OCI-LY1 (cell line): ENCODE data around the gene MACF1.

Experiments used
- EZH2 ChIP-seq: fragments of 200-600 bp; sonication (generic), shearing (Covaris generic); IDR thresholded peaks from 2 replicates; pipeline ENCODE4 v1.8.0; 2017; ENCODE audit warnings: borderline replicate concordance, mixed run types, mild to moderate bottlenecking, antibody characterized with exemption, low read length, moderate library complexity, mixed read lengths
- TF ChIP-seq, protein P1 (sequence below): fragments of 200-600 bp; sonication (generic), shearing (Covaris generic); IDR thresholded peaks from 2 replicates; pipeline ENCODE4 v1.5.1; 2017; ENCODE audit warnings: mild to moderate bottlenecking, antibody characterized with exemption, low read length, moderate library complexity, mixed read lengths

DNA sequence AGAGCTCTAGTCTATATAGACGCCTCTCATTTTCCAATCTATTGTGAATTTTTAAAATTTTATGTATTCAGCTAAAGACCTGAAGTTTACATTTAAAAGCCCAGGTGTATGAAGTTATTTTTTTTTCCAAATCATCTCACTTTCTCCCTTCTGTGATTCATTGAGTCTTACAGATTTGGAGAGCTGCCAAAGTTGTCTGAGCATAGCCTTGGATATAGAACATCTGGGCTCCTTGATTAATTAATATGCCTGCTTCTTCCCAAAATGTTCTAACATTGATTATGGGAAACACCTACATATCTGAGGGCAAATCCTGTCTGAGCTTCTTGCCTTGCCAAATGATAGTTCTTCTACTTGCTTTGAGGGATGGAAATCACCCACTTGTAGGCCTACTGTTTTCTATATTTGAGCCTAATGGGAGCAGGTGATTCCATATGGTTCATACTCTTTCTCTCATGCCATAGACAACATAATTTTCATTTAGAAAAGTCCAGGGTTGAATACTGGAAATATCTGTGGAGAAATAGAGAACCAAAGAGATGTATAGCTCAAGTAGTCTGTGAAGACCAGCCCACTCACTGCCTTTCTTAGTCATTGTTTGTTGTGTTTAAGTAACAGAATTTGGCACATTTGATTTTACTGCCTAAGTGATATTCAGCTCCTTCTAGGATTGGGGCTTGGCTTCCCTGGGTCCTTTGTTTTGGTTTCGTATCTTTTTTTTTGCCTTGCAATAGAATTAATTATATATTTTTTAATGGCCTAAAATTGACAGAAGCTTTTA lies 46.2 kb downstream of the MACF1 start:
- TF ChIP-seq, protein P1, sequence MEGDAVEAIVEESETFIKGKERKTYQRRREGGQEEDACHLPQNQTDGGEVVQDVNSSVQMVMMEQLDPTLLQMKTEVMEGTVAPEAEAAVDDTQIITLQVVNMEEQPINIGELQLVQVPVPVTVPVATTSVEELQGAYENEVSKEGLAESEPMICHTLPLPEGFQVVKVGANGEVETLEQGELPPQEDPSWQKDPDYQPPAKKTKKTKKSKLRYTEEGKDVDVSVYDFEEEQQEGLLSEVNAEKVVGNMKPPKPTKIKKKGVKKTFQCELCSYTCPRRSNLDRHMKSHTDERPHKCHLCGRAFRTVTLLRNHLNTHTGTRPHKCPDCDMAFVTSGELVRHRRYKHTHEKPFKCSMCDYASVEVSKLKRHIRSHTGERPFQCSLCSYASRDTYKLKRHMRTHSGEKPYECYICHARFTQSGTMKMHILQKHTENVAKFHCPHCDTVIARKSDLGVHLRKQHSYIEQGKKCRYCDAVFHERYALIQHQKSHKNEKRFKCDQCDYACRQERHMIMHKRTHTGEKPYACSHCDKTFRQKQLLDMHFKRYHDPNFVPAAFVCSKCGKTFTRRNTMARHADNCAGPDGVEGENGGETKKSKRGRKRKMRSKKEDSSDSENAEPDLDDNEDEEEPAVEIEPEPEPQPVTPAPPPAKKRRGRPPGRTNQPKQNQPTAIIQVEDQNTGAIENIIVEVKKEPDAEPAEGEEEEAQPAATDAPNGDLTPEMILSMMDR, result no peak
- TF ChIP-seq EZH2, result no peak
